ENCODE measurements around the gene ZNF419.

ZNF419 gene

GRCh38 chr19:57537953-57538547 lies 50.5 kb downstream of the ZNF419 start:
- no peak for DNase-seq

All from fibroblast of upper back skin (primary cell).